Measurements from ENCODE around the gene METTL15.

DNA sequence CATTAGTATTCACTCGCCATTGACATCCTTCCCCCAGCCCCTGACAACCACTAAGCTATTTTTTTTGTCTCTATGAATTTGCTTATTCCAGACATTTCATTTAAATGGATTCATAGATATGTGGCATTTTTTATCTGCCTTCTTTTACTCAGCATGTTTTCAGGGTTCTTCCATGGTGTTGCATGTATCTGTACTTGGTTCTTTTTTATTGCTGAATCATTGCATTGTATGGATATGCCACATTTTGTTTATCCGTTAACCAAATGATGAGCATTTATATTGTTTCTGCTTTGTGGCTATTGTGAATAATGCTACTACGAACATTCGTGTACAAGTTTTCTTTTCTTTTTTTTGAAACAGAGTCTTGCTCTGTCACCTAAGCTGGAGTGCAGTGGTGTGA is 5.9 kb downstream of the METTL15 start:
- TF ChIP-seq CTCF (conservative IDR thresholded peaks at IDR 0.05; ENCODE audit: low read depth, low read length): no peak
- no peak for TF ChIP-seq EZH2phosphoT487 (IDR thresholded peaks at IDR 0.05; ENCODE audit: borderline replicate concordance, low read length)
- TF ChIP-seq EZH2 (IDR thresholded peaks at IDR 0.05; ENCODE audit: low read length, unreplicated experiment): no peak
